ENCODE results near the gene ARHGAP15. TPM values are rescaled to one million over a fixed set of nuclear protein-coding genes. Genes with fewer than 3 reads are reported as not detected.

ARHGAP15 gene
- total RNA-seq, 1 experiment from 2014 or later = 0.42 TPM

- no peaks in the 10 kb centered on the region for H3K36me3 ChIP-seq (ENCODE audit: control insufficient read depth in 1 of 2, insufficient read depth in 2 of 2, low read length in 2 of 2)
- no peak overlapping the region for H3K27ac ChIP-seq (ENCODE audit: low read depth, low read length)
- no TSS peak for BruUV-seq (replicated peaks)
- no peaks in the 10 kb centered on the region for H3K79me2 ChIP-seq (ENCODE audit: insufficient read depth, low read length)
- DNase-seq (ENCODE audit: low read depth, low spot score) = no peak
- H3K27me3 ChIP-seq (ENCODE audit: insufficient read depth, low read length) = no peaks in the 10 kb centered on the region
- no peaks in the 10 kb centered on the region for H3K9me3 ChIP-seq (ENCODE audit: control insufficient read depth in 1 of 2, insufficient read depth in 1 of 2, low read depth in 1 of 2, low read length in 2 of 2)
- TF ChIP-seq SRF (IDR thresholded peaks at IDR 0.05; ENCODE audit: low read depth) = no peak
- no peak for TF ChIP-seq POLR2A (IDR thresholded peaks at IDR 0.05; ENCODE audit: borderline replicate concordance, extremely low read depth, insufficient read depth, insufficient read length)
- no peak for TF ChIP-seq EGR1 (IDR thresholded peaks at IDR 0.05; ENCODE audit: low read depth)
- TF ChIP-seq POLR2AphosphoS5 (IDR thresholded peaks at IDR 0.05; ENCODE audit: low read depth, low read length) = no peak
- TF ChIP-seq YY1 (IDR thresholded peaks at IDR 0.05; ENCODE audit: extremely low read depth, insufficient replicate concordance, low read depth, low read length) = no peak
- peaks cover 0 to 9% of the 10 kb centered on the region in 2 experiments; a peak in 2 of 4 replicates for H3K4me1 ChIP-seq (ENCODE audit: control insufficient read depth in 1 of 2, insufficient read depth in 2 of 2, low read length in 2 of 2)
- H2AFZ ChIP-seq (ENCODE audit: low read depth, low read length, poor library complexity, severe bottlenecking) = peak overlapping the region; percentile 74
- no peak overlapping the region for H3K4me3 ChIP-seq (replicated peaks in 1 of 2; ENCODE audit: low read depth in 1 of 2, low read length in 2 of 2)
- ChIA-PET CTCF (no interaction called here), RAD21 (ENCODE audit: low non-redundant PET in 1 of 2, low total read pairs in 2 of 2, uncharacterized antibody in 2 of 2, unreplicated experiment in 2 of 2) (no interaction called here), POLR2A (interaction anchor here (0.6 kb wide), 1 partner anchor 12 kb away, joined by 3 read pairs; no protein-coding TSS in a partner anchor)
- H4K20me1 ChIP-seq (ENCODE audit: insufficient read depth) = no peaks in the 10 kb centered on the region
- intact Hi-C loops (cut with micrococcal nuclease) = no loop called here
- H3K9ac ChIP-seq (ENCODE audit: low read length) = no peak overlapping the region
- H3K4me2 ChIP-seq (ENCODE audit: low read length) = peak overlapping the region; percentile 39
- ATAC-seq = no peak
- H3K9me2 ChIP-seq (ENCODE audit: insufficient read depth) = no peaks in the 10 kb centered on the region
Measured at GRCh38 chr2:143473216-143473615, 344.0 kb downstream of the ARHGAP15 start.

- Histone ChIP-seq H3K9me3 (ENCODE audit: control insufficient read depth in 1 of 2, insufficient read depth in 1 of 2, low read depth in 1 of 2, low read length in 2 of 2) (no peaks in the 10 kb centered on the region), H3K27me3 (ENCODE audit: insufficient read depth, low read length) (no peaks in the 10 kb centered on the region), H3K9ac (ENCODE audit: low read length) (no peak overlapping the region), H2AFZ (ENCODE audit: low read depth, low read length, poor library complexity, severe bottlenecking) (no peak overlapping the region), H3K4me2 (ENCODE audit: low read length) (no peak overlapping the region), H3K27ac (ENCODE audit: low read depth, low read length) (no peak overlapping the region), H3K4me3 (replicated peaks in 1 of 2; ENCODE audit: low read depth in 1 of 2, low read length in 2 of 2) (no peak overlapping the region), H3K4me1 (ENCODE audit: control insufficient read depth in 1 of 2, insufficient read depth in 2 of 2, low read length in 2 of 2) (peaks cover 0 to 9% of the 10 kb centered on the region in 2 experiments; a peak in 2 of 4 replicates), H3K79me2 (ENCODE audit: insufficient read depth, low read length) (no peaks in the 10 kb centered on the region), H4K20me1 (ENCODE audit: insufficient read depth) (no peaks in the 10 kb centered on the region), H3K36me3 (ENCODE audit: control insufficient read depth in 1 of 2, insufficient read depth in 2 of 2, low read length in 2 of 2) (no peaks in the 10 kb centered on the region), H3K9me2 (ENCODE audit: insufficient read depth) (no peaks in the 10 kb centered on the region)
- ATAC-seq = no peak
- intact Hi-C loops (cut with micrococcal nuclease) = no loop called here
- ChIA-PET RAD21 (ENCODE audit: low non-redundant PET in 1 of 2, low total read pairs in 2 of 2, uncharacterized antibody in 2 of 2, unreplicated experiment in 2 of 2) (no interaction called here), POLR2A (interaction anchor here (0.6 kb wide), 1 partner anchor 13 kb away, joined by 3 read pairs; no protein-coding TSS in a partner anchor), CTCF (no interaction called here)
- no peak for DNase-seq (ENCODE audit: low read depth, low spot score)
- BruUV-seq (replicated peaks) = no TSS peak
- TF ChIP-seq YY1 (IDR thresholded peaks at IDR 0.05; ENCODE audit: extremely low read depth, insufficient replicate concordance, low read depth, low read length) (no peak), EGR1 (IDR thresholded peaks at IDR 0.05; ENCODE audit: low read depth) (no peak), ATF3 (IDR thresholded peaks at IDR 0.05) (no peak), JUND (IDR thresholded peaks at IDR 0.05) (no peak), CEBPB (IDR thresholded peaks at IDR 0.05; ENCODE audit: low read depth) (no peak), FOSL1 (IDR thresholded peaks at IDR 0.05; ENCODE audit: low read depth) (no peak), SP1 (IDR thresholded peaks at IDR 0.05; ENCODE audit: low read depth) (no peak), TCF7L2 (IDR thresholded peaks at IDR 0.05; ENCODE audit: borderline replicate concordance, extremely low read depth, insufficient read depth, insufficient read length) (no peak), CBX3 (IDR thresholded peaks at IDR 0.05; ENCODE audit: low read depth) (no peak), EZH2 (IDR thresholded peaks at IDR 0.05) (no peak), MAX (IDR thresholded peaks at IDR 0.05) (no peak), EZH2phosphoT487 (IDR thresholded peaks at IDR 0.05; ENCODE audit: borderline replicate concordance) (no peak), POLR2A (IDR thresholded peaks at IDR 0.05; ENCODE audit: borderline replicate concordance, extremely low read depth, insufficient read depth, insufficient read length) (no peak), REST (IDR thresholded peaks at IDR 0.05; ENCODE audit: low read depth) (no peak), ZNF274 (IDR thresholded peaks at IDR 0.05; ENCODE audit: low read depth, low read length) (no peak), SRF (IDR thresholded peaks at IDR 0.05; ENCODE audit: low read depth) (no peak)
Measured at GRCh38 chr2:143473820-143474219, 344.6 kb downstream of the ARHGAP15 start.
